ENCODE data around the gene P3H4. TPM values are rescaled to one million over a fixed set of nuclear protein-coding genes. Genes with fewer than 3 reads are reported as not detected.
A peak's percentile ranks its signal among the peaks of the same experiment; 100 is the strongest.
"Not testable (repeated sequence)": the region's sequence is repeated elsewhere in the genome, so short reads cannot be mapped to it uniquely, and the experiment has no call there.

P3H4 gene
- polyA plus RNA-seq, 6 donors from 2014 or later = 0.39 to 2.9 (median 0.87) TPM

- Mint-ChIP-seq H3K9me3 (no peaks in the 10 kb centered on the region), H3K27me3 (no peaks in the 10 kb centered on the region), H3K36me3 (peaks cover 0 to 3% of the 10 kb centered on the region in 2 donors), H3K27ac (no peak overlapping the region), H3K4me3 (no peak overlapping the region), H3K4me1 (peaks cover 25 to 50% (median 32%) of the 10 kb centered on the region in 3 donors)
- ATAC-seq (ENCODE audit: low read depth in 2 of 2) (no peak), DNase-seq (no peak)
These were observed 34.1 kb downstream of the P3H4 start for GRCh38 chr17:41777574-41778188.

GRCh38 chr17:41777157-41777573 lies 34.6 kb downstream of the P3H4 start:
- ATAC-seq (ENCODE audit: low read depth in 2 of 2) (no peak), DNase-seq (no peak)
- Mint-ChIP-seq H3K36me3 (peaks cover 0 to 3% of the 10 kb centered on the region in 2 donors), H3K9me3 (no peaks in the 10 kb centered on the region), H3K4me3 (no peak overlapping the region), H3K27me3 (no peaks in the 10 kb centered on the region), H3K27ac (no peak overlapping the region), H3K4me1 (peaks cover 20 to 50% (median 27%) of the 10 kb centered on the region in 3 donors)

DNA sequence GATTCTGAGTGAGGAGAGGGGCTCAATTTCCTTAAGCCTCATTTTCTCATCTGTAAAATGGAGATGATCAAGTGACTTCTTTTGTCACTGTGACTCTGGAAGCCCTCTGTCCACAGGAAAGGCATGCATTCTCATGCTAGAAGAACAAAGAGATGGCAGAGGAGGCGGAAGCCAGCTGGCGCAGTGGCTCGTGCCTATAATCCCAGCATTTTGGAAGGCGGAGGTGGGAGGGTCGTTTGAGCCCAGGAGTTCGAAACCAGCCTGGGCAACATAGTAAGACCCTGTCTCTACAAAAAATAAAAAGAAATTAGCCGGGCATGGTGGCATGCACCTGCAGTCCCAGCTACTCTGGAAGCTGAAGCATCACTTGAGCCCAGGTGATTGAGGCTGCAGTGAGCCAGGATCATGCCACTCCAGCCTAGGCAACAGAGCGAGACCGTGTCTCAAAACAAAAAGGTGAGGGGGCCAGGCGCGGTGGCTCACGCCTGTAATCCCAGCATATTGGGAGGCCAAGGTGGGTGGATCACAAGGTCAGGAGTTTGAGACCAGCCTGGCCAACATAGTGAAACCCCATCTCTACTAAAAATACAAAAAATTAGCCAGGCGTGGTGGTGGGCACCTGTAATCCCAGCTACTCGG lies 35.4 kb downstream of the P3H4 start:
- H3K4me1 Mint-ChIP-seq = peaks cover 16 to 50% (median 23%) of the 10 kb centered on the region in 3 donors
- DNase-seq; ATAC-seq (ENCODE audit: low read depth in 2 of 2); H3K27me3 Mint-ChIP-seq; H3K36me3 Mint-ChIP-seq; H3K9me3 Mint-ChIP-seq: not testable (repeated sequence)
- H3K4me3 Mint-ChIP-seq = peak overlapping the region in 2 of 8 donors; percentile 15 to 25
- peak overlapping the region in 1 of 6 donors; percentile 21 for H3K27ac Mint-ChIP-seq

- Mint-ChIP-seq H3K9me3 (no peaks in the 10 kb centered on the region), H3K4me1 (peaks cover 18 to 48% (median 24%) of the 10 kb centered on the region in 3 donors), H3K4me3 (peak overlapping the region in 1 of 8 donors; percentile 25), H3K27ac (no peak overlapping the region), H3K36me3 (peaks cover 0 to 3% of the 10 kb centered on the region in 2 donors), H3K27me3 (no peaks in the 10 kb centered on the region)
- DNase-seq (no peak), ATAC-seq (ENCODE audit: low read depth in 2 of 2) (no peak)
These were observed 36.1 kb downstream of the P3H4 start for GRCh38 chr17:41775394-41776226.

DNA sequence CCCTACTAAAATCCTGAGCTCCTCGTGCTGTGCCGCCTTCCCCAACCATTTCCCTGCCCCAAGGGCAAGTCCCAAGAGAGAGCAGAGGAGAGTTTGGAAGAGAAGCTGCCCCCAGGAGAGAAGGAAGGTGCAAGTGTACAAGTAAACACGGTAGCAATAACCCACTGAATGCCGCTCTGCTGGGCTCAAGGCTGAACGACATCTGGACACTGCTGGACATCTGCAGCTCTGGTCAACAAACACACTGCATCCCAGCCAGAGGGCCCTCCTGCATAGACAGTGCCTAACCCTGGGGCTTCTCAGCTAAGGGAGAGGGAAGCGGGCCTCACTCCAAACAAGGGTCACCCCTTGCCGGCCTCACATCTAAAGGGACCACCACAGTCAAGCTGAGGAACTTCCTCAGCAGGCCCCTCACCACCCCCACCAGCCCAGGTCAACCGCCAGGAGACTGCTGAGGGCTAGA lies 38.0 kb downstream of the P3H4 start:
- no peak for DNase-seq
- Mint-ChIP-seq H3K4me3 (no peak overlapping the region), H3K27me3 (no peaks in the 10 kb centered on the region), H3K27ac (peak overlapping the region in 2 of 6 donors; percentile 28 to 53), H3K36me3 (peaks cover 3% of the 10 kb centered on the region in 2 donors), H3K4me1 (peaks cover 11 to 37% (median 19%) of the 10 kb centered on the region in 3 donors), H3K9me3 (no peaks in the 10 kb centered on the region)
- ATAC-seq (ENCODE audit: low read depth in 2 of 2) = no peak

DNA sequence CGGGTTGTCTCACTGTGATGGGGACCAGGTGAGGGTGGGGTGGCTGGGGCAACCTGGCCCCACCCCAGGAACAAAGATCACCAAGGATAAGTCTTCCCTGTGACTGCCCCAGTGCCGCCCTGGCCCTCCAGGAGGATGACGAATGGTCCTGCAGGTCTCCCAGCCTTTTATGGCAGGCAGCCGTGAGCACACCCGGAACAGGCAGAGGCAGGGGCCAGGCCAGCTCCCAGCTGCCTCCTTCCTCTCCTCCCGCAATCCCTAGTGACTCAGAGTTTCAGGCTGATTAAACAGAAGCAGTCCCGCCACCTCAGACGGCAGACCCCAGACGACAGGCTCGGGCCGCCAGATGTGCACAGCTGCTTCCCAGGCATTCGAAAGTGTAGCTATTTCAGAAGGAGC lies 38.6 kb downstream of the P3H4 start:
- Mint-ChIP-seq H3K27me3 (no peaks in the 10 kb centered on the region), H3K9me3 (no peaks in the 10 kb centered on the region), H3K36me3 (peaks cover 3 to 8% of the 10 kb centered on the region in 2 donors), H3K4me3 (no peak overlapping the region), H3K27ac (no peak overlapping the region), H3K4me1 (peaks cover 6 to 36% (median 17%) of the 10 kb centered on the region in 3 donors)
- no peak for ATAC-seq (ENCODE audit: low read depth in 2 of 2)
- no peak for DNase-seq

GRCh38 chr17:41772586-41773189 lies 39.1 kb downstream of the P3H4 start:
- H3K9me3 Mint-ChIP-seq = no peaks in the 10 kb centered on the region
- peak overlapping the region in 2 of 6 donors; percentile 37 to 39 for H3K27ac Mint-ChIP-seq
- H3K27me3 Mint-ChIP-seq = no peaks in the 10 kb centered on the region
- ATAC-seq (ENCODE audit: low read depth in 2 of 2) (no peak), DNase-seq (no peak)
- peaks cover 6 to 36% (median 18%) of the 10 kb centered on the region in 3 donors for H3K4me1 Mint-ChIP-seq
- H3K36me3 Mint-ChIP-seq = peaks cover 3 to 11% of the 10 kb centered on the region in 2 donors
- H3K4me3 Mint-ChIP-seq = no peak overlapping the region

DNA sequence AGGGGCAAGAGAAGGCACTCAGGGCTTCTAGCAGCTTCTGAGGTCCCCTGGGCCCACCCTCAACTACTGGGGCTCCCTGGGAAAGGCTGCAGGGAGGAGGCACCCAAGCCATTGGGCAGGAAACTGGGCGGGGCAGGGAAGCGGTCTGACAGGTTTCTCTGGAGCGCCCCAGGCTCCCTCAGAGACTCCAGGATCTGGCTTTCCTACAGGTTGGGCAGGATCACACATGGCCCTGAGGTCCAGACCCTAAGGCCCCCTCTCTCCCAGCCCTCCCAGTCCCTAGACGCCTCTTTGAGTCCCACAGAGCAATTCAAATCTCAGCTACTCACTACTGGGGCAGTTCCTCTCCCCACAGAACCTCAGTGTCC lies 39.5 kb downstream of the P3H4 start:
- Mint-ChIP-seq H3K4me3 (no peak overlapping the region), H3K9me3 (no peaks in the 10 kb centered on the region), H3K27me3 (no peaks in the 10 kb centered on the region), H3K27ac (peak overlapping the region in 2 of 6 donors; percentile 37 to 39), H3K4me1 (peaks cover 6 to 36% (median 20%) of the 10 kb centered on the region in 3 donors), H3K36me3 (peaks cover 3 to 16% of the 10 kb centered on the region in 2 donors)
- ATAC-seq (ENCODE audit: low read depth in 2 of 2) (no peak), DNase-seq (no peak)

- Mint-ChIP-seq H3K27me3 (no peaks in the 10 kb centered on the region), H3K9me3 (no peaks in the 10 kb centered on the region), H3K4me3 (peak overlapping the region in 2 of 8 donors; percentile 2 to 43), H3K4me1 (peaks cover 6 to 36% (median 20%) of the 10 kb centered on the region in 3 donors), H3K27ac (peak overlapping the region in 4 of 6 donors; percentile 39 to 85 (median 80)), H3K36me3 (peaks cover 3 to 22% of the 10 kb centered on the region in 2 donors)
- ATAC-seq (ENCODE audit: low read depth in 2 of 2) (peak in 1 of 2 donors; percentile 27), DNase-seq (no peak)
These were observed 40.2 kb downstream of the P3H4 start for GRCh38 chr17:41771389-41772206.

DNA sequence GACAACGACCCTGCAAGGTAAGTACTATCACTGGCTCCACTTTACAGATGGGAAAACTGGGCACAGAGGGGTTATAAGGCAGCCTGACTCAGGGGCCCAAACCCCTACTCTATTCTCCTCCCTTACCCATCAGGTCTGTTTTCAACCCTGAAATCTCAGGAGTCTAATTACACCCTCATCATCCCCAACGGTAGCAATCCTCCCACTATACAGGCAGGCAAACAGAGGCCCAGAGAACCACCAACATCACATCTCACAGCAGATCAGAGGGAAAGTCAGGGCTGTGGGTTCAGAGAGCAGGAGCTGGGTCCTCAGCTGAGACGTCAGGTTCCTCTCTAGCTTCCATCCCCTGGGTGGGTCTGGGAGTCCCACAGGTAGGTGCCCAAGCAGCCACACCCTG lies 41.8 kb downstream of the P3H4 start:
- H3K27ac Mint-ChIP-seq = no peak overlapping the region
- ATAC-seq (ENCODE audit: low read depth in 2 of 2) = no peak
- H3K4me3 Mint-ChIP-seq = peak overlapping the region in 1 of 8 donors; percentile 55
- H3K4me1 Mint-ChIP-seq = peaks cover 6 to 30% (median 16%) of the 10 kb centered on the region in 3 donors
- no peaks in the 10 kb centered on the region for H3K9me3 Mint-ChIP-seq
- no peaks in the 10 kb centered on the region for H3K27me3 Mint-ChIP-seq
- no peak for DNase-seq
- H3K36me3 Mint-ChIP-seq = peaks cover 0 to 31% of the 10 kb centered on the region in 2 donors

GRCh38 chr17:41769346-41769862 lies 42.3 kb downstream of the P3H4 start:
- no peak overlapping the region for H3K4me3 Mint-ChIP-seq
- no peak for ATAC-seq (ENCODE audit: low read depth in 2 of 2)
- no peaks in the 10 kb centered on the region for H3K9me3 Mint-ChIP-seq
- DNase-seq = no peak
- peaks cover 6 to 25% (median 13%) of the 10 kb centered on the region in 3 donors for H3K4me1 Mint-ChIP-seq
- peak overlapping the region in 1 of 6 donors; percentile 71 for H3K27ac Mint-ChIP-seq
- no peaks in the 10 kb centered on the region for H3K27me3 Mint-ChIP-seq
- H3K36me3 Mint-ChIP-seq = peaks cover 0 to 31% of the 10 kb centered on the region in 2 donors

- no peak overlapping the region for H3K4me3 Mint-ChIP-seq
- peak overlapping the region in 1 of 6 donors; percentile 38 for H3K27ac Mint-ChIP-seq
- H3K27me3 Mint-ChIP-seq = no peaks in the 10 kb centered on the region
- no peak for DNase-seq
- H3K9me3 Mint-ChIP-seq = no peaks in the 10 kb centered on the region
- peaks cover 0 to 31% of the 10 kb centered on the region in 2 donors for H3K36me3 Mint-ChIP-seq
- ATAC-seq (ENCODE audit: low read depth in 2 of 2) = no peak
- peaks cover 6 to 19% (median 9%) of the 10 kb centered on the region in 3 donors for H3K4me1 Mint-ChIP-seq
These were observed 43.0 kb downstream of the P3H4 start for GRCh38 chr17:41768682-41769288.
